HG02588 (cell line): Measurements from ENCODE around the gene DBX1.
A peak's percentile ranks its signal among the peaks of the same experiment; 100 is the strongest.
"Not testable (repeated sequence)": the region's sequence is repeated elsewhere in the genome, so short reads cannot be mapped to it uniquely, and the experiment has no call there.

Experiments used
- ATAC-seq: cut with Tn5 transposase; IDR thresholded peaks from one replicate; pipeline ENCODE4 v1.9.1; 2021; ENCODE audit warnings: mild to moderate bottlenecking, moderate library complexity; ENCODE audit not compliant: unreplicated experiment

The DBX1 gene

GRCh38 chr11:20161923-20162744 is 1.9 kb upstream of the DBX1 start:
- no peak for ATAC-seq

GRCh38 chr11:20161230-20161918 is 1.1 kb upstream of the DBX1 start:
- no peak for ATAC-seq

GRCh38 chr11:20159466-20160381 is 551 bp downstream of the DBX1 start:
- ATAC-seq, result no peak

GRCh38 chr11:20158597-20159257 is 1.5 kb downstream of the DBX1 start:
- no peak for ATAC-seq

GRCh38 chr11:20157728-20158127 is 2.5 kb downstream of the DBX1 start:
- no peak for ATAC-seq

GRCh38 chr11:20156876-20157613 is 3.2 kb downstream of the DBX1 start:
- ATAC-seq, result no peak

- ATAC-seq, result no peak
Observed at GRCh38 chr11:20156280-20156875, 3.9 kb downstream of the DBX1 start.

- no peak for ATAC-seq
Observed at GRCh38 chr11:20155683-20156279, 4.5 kb downstream of the DBX1 start.

GRCh38 chr11:20154381-20154780 is 5.9 kb downstream of the DBX1 start:
- ATAC-seq, result no peak

GRCh38 chr11:20138707-20139106 is 21.6 kb downstream of the DBX1 start:
- no peak for ATAC-seq

- ATAC-seq, result no peak
Observed at GRCh38 chr11:20137637-20138036, 22.6 kb downstream of the DBX1 start.

GRCh38 chr11:20134991-20135736 is 25.1 kb downstream of the DBX1 start:
- no peak for ATAC-seq

- no peak for ATAC-seq
Observed at GRCh38 chr11:20132667-20133039, 27.6 kb downstream of the DBX1 start.

- ATAC-seq, result no peak
Observed at GRCh38 chr11:20131788-20132666, 28.2 kb downstream of the DBX1 start.

- ATAC-seq, result no peak
Observed at GRCh38 chr11:20129665-20130064, 30.6 kb downstream of the DBX1 start.

- not testable (repeated sequence) for ATAC-seq
Observed at GRCh38 chr11:20128528-20128825, 31.8 kb downstream of the DBX1 start.

GRCh38 chr11:20127671-20128527 is 32.4 kb downstream of the DBX1 start:
- peak; percentile 53 for ATAC-seq
